HG03571 (cell line): ENCODE measurements around the gene SMC1A.
A peak's percentile ranks its signal among the peaks of the same experiment; 100 is the strongest.
"Not testable (repeated sequence)": the region's sequence is repeated elsewhere in the genome, so short reads cannot be mapped to it uniquely, and the experiment has no call there.

ENCODE experiments used
- ATAC-seq: cut with Tn5 transposase; IDR thresholded peaks from one replicate; pipeline ENCODE4 v1.9.1; 2021; ENCODE audit not compliant: unreplicated experiment

The SMC1A gene

DNA sequence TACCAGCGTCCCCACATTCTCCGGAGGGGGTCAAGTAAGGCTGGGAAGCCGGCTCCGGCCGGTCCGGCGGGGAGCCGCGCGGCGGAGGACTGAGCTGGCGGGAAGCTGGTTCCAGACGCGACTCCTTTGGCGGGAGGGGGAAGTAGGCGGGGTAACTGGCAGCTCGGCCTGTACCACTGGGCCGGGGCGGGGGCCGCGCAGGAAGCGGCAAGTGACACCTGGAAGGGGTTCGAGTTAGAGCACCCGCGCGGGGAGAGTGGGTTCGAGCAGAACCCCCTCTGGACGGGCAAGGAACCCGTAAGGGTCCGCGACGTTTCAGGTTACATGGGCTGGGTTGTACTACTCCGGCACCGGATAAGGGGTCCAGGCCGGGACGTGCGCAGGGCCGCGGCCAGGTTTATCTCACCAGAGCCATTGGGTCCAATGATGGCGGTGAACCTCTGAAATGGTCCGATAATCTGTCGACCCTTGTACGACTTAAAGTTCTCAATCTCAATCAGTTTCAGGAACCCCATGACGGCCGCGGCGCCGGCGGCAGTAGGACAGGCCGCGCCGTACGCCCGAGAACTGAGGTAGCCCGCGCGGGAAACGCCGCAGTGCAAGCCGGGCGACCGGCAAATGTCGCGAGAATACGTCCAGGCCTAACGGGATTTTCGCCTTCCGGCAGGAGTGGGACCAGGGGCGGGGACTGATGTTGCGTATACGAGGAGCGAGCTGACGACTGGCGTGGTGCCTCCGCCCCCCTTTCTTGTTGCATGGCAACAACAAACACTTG lies at the start of gene SMC1A:
Gene SMC1A (minus strand): TSS at position 569 of the 775 bp plus-strand sequence. CDS start 54 bp downstream, at position 515.
- ATAC-seq: peak; percentile 93

DNA sequence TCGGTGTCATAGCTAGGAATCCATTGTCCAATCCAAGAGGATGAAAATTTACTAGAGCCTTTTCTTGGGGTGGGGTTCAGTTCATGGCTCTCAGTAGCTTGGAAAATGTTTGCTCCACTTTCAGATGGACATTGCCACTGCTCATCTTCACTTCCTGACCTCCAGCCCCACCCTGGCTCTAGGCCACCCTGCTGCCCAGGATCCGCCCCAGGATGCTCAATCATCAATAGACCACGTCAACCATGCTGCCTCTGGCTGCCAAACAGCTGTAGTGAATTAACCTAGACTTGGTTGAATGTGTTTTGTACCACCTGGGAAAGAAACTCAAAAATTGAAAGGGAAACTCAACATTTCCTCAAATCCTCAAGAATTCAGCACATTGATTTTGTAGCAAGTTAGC lies 48.9 kb upstream of the SMC1A start:
- no peak for ATAC-seq

DNA sequence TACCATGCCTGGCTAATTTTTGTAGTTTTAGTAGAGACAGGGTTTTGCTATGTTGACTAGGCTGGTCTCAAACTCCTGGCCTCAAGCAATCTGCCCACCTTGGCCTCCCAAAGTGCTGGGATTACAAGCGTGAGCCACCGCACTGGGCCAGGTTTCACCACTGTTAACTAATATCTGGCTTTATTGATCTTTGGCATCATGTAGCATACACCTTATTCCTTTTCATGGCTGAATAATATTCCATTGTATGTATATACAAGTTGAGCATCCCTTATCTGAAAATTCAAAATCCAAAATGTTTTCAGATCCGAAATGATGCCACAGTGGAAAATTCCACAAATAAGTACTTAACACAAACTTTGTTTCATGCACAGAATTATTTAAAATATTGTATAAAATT lies 46.2 kb upstream of the SMC1A start:
- not testable (repeated sequence) for ATAC-seq

DNA sequence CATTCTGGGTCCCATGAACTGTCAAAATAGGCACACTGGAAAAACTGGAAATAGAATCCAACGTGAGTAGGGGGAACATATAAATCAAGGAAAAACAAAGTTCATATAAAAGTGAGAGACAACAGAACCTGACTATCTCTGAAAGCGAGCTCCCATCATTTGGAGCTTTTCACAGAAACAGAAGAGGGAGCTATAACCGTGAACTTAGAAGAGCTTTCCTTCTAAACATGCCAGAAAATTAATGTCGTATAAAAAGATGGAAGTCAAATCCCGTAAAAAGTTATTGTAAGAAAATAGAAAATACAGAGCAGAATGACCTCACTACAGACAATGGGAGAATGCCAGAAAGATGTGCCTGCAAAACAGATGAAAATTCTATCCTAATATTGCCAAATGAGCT lies 35.6 kb upstream of the SMC1A start:
- no peak for ATAC-seq

DNA sequence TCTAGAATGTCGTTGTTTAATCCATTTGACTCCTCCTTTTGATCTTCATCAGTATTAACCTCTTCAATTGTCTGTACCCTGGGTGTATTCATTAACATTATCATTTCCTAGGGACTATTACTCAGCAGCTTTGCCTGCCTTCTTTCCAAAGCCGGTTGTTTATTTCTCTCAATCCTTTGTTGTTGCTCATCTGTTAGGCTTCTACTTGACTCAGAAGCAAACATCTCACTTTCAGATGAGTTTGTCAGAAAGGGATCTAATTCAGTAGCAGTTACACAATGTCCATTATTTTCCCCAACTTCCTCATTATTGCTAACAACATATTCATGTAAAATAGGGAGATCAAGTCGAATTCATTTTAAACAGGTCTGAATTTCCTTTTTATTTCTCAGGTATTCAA lies 33.8 kb upstream of the SMC1A start:
- ATAC-seq: no peak

DNA sequence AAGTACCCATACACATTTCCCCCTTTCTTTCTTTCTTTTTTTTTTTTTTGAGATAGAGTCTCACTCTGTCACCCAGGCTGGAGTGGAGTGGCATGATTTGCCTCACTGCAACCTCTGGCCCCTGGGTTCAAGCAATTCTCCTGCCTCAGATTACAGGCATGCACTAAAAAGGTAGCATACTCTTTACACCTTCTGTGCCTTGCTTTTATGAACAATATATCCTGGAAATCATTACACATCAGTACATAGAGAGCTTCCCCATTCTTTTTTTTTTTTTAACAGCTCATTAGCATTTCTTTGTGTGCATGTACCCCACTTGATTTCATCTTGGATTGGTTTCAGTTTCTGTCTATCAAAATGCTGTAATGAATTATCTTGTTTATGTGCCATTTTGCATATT lies 30.4 kb upstream of the SMC1A start:
- no peak for ATAC-seq

DNA sequence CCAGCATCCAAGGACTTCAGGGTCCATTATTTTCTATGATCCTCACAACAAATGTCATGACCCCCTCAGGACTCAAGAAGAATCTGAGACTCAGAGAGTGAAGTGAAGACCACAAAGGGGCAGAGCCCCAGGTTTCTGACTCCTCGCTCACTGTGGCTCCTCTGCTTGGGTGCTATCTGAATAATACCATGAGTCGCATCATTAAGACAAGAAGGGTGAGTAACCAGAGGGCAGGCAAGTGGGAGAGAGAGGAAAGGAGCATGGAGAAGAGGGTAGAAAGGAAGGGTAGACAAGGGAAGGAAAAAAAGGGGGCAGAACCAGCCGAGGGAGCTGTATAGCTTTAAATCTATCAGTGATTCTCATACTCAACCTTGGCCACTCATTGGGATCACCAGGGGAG lies 27.2 kb upstream of the SMC1A start:
- ATAC-seq: no peak

DNA sequence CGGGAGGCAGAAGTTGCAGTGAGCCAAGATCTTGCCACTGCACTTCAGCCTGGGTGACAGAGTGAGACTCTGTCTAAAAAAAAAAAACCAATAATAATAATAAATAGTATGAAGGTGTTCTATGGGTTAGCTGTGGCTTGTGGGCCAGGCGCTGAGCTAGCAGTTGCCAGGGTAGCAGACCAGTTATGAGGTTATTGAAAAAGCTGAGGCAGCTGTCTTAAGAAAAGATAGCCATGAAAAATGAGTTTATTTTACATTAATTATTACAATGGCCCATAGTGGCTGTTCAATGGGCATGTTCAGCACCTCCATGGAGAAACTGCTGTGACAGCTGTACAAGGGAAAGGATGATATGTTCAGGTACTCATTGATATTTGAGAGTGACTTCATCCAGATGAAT lies 25.0 kb upstream of the SMC1A start:
- ATAC-seq: no peak

DNA sequence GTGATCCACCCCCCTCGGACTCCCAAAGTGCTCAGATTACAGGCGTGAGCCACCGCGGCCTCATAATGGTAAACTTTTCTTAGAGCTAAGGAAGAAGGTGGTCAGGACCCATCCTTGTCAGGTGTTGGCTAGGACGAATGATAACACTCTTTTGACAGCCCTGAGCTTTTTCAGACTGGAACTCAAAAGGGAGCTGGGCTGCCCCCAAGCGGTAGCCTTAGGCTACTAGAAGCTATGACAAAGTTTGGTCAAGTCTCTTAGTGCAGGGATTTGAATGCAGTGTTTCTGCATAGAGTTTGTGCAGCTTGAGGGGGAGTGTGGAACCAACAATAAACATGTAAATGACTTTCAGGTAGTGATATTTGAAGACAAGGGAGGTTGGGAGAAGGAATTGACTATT lies 23.5 kb upstream of the SMC1A start:
- ATAC-seq: no peak

DNA sequence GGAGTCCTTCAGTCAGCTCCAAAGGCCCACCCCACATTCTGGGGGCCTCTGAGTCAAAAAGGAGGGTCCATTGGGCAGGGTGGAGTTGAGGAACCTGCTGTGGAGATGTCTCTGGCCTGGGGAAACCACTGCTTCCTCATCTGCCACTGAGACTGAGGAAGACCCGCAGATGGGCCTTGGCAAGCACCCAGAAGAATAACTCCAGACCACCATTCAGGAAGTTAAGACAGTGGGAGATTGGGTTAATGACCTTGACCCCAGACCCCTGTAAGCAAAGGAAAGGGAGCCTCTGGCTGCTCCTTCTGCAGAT lies 19.8 kb upstream of the SMC1A start:
- no peak for ATAC-seq

DNA sequence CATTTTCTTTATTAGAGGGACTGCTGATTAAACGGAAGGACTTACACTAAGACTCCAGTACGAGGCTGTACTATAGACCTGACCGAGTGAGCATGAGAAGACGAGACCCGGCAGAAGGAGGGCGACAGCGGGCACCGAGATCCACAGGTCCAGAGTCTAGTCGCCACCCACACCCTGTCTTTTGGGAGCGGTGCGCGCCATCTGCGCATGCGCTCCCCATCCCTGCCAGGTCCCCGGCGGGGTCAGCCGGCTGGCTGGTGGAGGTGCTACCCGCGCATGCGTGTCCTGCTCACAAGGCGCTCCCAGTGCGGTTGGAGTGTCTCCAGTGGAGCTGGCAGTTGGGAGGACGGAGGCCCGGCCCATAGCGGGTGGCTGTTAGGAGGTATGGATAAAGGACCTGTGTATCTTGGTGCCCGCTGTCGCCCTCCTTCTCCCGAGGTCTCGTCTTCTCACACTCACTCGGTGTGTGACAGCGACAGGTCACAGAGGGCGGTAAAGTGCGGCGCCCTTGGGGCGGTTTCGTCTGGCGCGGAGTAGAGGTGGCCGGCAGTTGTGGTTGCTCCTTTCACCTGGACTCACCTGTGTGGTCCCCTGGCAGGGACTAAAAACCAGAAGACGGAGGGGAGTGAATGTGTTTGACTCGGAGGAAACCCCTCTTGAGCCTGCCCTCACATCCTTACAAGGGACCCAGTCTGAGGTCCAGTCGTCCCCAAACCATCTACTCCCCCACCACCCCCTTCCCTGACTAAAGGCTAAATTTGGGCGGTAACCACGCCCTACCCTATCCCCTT lies 19.3 kb upstream of the SMC1A start:
- peak; percentile 73 for ATAC-seq

DNA sequence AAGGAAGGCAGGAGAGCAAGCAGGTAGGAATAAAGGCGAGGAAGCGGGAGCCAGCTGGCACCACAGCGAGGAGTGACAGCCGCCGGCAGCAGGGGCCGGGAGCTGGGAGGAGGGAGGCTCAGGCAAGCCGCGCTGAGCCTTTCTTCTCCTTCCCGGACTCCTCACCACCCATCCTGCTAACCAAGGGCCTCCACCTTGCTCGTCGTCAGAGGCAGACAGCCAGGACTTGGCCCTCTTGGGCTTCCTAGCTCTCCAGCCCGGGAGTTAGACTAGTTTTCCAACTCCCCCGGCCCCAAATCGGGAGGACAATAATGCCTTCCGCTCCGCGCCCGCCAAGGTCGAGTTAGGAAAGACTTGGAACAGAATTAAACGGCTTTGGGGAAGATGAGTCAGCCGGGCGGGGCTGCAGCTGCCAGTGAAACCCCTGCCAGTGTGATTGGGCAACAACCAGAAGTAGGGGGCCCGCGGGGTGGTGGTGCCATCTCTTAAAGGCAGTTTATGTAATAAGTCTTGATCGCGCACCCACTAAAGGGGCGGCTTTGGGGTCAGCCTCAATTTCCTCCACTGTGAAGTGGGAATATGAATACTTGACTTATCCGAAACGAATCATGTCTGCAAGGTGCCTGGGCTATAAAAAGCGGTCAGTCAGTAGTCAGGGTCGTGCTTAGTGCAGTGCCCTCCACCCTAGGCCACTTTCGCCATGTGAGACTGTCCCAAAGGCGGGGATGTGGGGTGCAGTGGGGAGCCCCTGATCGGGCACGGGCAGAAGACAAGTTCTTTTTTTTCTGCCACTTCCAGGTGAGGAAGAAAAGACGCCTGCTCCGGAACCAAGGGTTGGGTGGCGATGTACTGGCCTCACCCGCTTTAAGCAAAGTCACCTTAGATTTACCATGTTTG lies 18.4 kb upstream of the SMC1A start:
- ATAC-seq: no peak

DNA sequence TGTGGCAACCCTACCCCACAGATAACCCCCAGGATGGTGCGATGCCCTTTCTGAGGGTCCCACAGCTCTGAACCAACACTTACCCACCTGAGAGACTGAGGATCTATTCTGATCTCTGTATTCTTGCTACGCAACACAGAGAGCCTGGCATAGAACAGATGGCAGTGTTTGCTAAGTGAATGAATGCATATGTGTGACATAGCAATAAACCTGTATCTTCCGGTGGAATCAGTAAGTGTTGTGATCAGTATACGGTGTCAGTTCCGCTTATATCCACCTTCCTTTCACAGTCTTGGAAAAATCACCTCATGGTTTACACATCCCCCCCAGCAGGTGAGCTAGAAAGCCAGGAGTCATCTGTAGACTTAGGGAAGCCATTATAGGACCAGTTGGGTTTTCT lies 17.6 kb upstream of the SMC1A start:
- no peak for ATAC-seq

DNA sequence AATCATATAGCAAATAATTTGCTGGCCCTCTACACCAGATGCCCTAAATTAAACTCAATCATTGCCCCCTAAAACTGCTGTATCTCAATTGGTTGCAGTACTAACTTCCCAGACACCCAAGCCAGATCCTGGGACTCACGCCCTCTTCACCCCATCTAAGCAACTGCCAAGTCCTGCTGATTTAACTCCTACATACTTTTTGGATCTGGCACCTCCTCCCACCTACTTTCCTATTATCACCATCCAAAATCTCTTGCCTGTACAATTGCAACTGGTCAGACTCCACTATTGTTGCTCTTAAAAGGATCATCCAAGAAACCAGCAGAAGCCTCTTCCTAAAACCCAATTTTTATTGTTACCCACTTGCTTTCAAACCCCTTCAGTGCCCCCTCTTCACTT lies 16.4 kb upstream of the SMC1A start:
- no peak for ATAC-seq

DNA sequence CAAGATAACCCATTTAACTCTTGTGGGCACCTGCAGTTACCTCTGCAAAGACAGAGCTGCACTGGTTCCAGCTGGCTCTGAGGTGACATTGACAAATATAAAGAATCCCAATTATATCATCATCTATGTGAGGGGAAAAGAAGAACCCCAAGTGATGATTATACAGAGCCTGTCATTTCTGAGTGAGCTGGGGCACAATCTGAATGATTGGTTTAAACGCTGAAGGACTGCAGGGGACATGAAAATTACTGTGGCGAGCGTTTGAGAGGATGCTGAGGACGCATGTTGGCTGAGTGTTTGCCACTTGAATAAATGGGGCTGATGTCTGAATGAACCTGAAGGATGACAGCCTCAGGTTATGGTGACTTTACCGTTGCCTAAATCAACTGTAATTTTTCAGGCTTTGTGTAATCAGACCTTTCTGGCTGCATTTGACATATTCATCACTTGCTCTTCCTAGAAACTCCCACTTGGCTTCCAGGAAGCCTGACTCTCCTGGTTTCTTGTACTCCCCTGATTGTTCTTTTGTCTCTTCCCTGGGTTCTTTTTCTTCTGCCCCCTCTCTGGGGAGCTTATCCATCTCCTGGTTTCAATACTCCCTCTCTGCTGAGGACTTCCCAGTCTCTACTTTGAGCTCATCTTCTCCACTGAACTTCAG lies 15.8 kb upstream of the SMC1A start:
- ATAC-seq: no peak

DNA sequence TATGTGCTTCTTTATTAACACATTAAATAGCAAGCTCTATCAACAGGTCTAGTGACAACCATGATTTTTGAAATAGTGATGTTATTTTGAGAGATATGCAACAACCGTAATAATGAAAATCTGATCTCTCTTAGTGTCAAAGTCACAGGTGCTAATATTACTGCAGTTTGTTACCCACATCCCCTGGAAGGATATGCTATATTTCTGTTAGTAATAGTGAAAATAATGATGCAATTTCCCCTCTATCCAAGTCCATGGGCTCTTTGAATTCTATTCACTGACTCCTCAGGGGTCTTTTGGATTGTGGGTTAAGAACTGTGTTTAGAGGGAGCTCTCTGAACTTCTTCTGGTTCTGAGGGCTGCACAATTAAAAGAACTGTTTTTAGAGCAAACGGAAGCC lies 14.8 kb upstream of the SMC1A start:
- ATAC-seq: no peak

DNA sequence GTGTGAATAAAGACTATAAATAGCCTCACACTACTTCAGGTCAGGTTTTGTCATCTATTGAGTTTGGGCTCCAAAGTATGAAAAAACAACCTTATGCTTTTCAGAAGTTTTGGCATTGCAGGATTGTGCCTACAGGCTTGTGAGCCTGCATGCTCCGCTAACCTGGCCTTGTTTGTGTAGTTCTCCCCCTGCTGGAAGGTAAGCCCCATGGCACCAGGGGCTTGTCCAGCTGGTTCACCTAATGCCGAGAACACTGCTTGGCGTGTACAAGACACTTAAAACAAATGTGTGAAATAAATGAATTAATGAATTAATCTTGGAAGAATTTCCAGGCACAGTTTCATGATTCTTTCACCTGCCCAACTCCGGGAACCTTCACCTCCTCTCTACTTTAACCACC lies 13.5 kb upstream of the SMC1A start:
- no peak for ATAC-seq

DNA sequence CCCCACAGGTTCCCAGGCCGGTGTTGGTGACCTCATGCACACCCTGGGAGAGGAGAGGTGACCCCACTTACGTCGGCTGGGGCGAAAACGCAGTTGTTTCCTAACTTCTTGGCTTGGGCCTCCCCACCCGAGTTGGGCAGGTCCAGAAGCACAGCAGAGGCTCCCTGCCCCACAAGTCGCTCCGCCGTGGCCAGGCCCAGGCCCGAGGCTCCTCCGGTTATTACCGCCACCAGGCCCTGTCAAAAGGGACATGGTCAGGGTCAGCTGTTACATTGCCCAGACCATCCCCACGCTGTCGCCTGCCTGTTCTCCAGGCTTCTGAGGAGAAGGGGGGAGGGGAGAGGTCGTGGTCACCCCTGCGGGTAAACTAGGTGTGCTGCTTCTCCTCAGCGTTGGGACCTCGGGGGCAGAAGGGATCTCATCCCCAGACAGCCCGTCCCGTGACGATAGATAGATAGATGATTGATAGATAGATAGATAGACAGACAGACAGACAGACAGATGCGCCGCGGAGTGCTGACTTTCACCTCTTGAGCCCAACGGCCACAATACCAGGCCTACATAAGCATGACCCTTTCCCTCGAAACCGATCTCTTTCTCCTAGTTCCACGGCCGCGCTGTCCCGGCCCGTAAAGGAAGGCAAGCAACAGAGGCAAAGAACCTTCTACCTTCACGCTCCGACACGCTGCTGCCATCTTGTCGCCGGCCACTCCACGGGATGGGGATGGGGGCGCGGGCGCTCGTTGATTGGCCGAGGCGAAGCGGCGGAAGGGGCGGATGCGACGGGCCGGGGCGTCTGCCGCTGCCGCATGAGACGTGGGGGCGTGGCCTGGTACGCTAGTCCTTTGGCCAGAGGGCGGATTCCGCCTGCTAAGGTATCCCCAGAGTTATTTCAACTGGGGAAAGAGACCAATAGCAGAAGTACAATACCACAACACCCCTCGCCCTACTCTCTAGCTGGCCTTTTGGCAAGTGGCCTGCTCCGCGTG lies 11.5 kb upstream of the SMC1A start, which contains the start of gene HSD17B10:
Gene HSD17B10 (minus strand): TSS at position 720 of the 989 bp plus-strand sequence. CDS start 25 bp downstream, at position 695.
- ATAC-seq: peak; percentile 95

DNA sequence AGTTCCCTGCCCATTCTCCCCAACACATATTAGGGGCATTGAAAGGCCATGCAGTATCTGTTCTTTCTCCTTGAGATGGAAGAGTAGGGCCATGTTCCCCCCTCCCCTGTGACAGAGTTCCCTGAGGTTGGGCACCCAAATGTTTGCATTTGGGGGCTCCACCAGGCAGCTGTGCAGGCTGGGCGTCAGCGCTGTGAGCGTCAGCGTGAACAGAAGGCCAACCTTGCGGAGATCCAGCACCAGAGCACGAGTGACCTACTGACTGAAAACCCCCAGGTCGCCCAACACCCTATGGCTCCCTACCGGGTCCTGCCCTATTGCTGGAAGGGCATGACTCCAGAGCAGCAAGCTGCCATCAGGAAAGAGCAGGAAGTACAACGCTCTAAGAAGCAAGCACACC lies 7.8 kb upstream of the SMC1A start:
- no peak for ATAC-seq

DNA sequence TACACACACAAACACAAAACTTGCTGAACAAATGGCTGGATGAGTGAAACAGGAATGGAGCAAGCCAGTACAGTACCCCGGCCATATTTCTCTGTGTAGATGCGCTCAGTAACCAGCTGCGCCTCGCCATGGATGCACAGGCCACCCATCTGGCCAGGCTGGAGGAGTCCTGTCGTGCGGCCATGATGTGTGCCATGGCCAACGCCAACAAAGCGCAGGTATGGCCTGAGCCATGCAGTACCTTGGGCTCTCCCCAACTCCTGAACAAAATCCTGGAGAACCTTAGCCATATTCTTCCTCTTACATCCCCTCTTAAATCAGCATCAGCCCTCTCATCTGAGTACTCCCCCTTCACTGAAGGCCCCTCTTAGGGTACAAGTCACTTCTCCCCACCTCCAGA lies 7.3 kb upstream of the SMC1A start:
- ATAC-seq: no peak
